ENCODE results near the gene ZNF469.

Gene ZNF469

DNA sequence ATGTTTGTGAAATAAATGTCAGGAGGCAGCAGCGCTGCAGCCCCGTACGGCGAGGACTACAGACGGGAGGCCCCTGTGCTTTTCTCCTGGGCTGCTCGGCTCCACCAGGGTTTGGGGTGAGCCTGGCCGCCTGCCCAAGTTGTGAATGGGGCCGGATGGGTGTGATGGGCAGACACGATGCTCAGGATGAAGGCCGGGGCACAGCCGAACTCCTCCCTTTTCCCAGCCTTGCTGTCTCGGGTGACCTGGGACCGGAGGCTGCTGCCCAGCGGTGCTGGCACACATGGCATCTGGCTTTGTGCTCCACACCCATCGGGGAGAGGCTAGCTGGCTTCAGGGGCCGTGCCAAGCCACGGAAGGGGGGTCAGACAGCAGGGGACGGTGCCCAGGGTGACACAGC lies 36.1 kb downstream of the ZNF469 start:
- TF ChIP-seq, protein P1, sequence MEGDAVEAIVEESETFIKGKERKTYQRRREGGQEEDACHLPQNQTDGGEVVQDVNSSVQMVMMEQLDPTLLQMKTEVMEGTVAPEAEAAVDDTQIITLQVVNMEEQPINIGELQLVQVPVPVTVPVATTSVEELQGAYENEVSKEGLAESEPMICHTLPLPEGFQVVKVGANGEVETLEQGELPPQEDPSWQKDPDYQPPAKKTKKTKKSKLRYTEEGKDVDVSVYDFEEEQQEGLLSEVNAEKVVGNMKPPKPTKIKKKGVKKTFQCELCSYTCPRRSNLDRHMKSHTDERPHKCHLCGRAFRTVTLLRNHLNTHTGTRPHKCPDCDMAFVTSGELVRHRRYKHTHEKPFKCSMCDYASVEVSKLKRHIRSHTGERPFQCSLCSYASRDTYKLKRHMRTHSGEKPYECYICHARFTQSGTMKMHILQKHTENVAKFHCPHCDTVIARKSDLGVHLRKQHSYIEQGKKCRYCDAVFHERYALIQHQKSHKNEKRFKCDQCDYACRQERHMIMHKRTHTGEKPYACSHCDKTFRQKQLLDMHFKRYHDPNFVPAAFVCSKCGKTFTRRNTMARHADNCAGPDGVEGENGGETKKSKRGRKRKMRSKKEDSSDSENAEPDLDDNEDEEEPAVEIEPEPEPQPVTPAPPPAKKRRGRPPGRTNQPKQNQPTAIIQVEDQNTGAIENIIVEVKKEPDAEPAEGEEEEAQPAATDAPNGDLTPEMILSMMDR (conservative IDR thresholded peaks at IDR 0.05; ENCODE audit: low read length): no peak
- DNase-seq (ENCODE audit: low read depth): no peak
- H3K4me3 ChIP-seq (ENCODE audit: low read length): no peak overlapping the region

DNA sequence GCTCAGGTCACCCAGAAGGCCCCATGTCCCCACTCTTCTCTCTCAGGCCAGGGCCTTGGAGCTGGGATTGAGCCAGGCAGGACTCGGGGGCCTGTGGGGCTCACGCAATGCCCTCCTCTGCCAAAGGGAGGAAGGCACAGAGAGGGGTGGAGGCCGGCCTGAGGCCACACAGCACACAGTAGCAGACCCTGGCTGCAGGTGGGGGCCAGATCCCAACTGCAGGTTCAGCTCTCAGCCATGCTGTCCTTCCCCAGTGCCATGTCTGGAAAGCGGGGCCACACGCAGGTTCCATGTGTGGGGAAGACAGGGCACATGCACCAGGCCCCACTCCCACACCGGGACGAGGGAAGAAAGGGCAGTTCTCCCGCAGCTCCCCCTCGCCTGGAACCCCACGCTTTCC lies 37.0 kb downstream of the ZNF469 start:
- no peak overlapping the region for H3K4me3 ChIP-seq (ENCODE audit: low read length)
- DNase-seq (ENCODE audit: low read depth): no peak
- TF ChIP-seq, protein P1 (conservative IDR thresholded peaks at IDR 0.05; ENCODE audit: low read length): no peak

DNA sequence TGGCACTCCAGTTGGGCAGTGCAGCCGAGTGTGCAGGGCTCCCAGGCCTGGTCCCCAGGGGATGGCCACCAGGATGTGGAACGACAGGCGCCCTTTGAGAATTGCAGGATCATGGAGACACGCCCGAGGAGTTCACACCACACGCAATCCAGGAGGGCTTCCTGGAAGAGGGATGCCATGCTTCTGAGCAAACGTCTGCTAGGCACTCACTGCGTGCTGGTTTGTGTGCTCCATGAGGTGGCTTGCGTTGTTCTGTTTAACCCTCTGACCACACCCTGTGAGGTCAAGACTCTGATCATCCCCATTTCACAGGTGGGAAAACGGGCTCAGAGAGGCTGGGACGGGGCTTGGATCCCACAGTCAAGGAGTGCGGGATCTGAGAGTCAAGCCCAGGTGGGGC lies 37.7 kb downstream of the ZNF469 start:
- DNase-seq (ENCODE audit: low read depth): no peak
- TF ChIP-seq, protein P1 (conservative IDR thresholded peaks at IDR 0.05; ENCODE audit: low read length): no peak
- no peak overlapping the region for H3K4me3 ChIP-seq (ENCODE audit: low read length)

DNA sequence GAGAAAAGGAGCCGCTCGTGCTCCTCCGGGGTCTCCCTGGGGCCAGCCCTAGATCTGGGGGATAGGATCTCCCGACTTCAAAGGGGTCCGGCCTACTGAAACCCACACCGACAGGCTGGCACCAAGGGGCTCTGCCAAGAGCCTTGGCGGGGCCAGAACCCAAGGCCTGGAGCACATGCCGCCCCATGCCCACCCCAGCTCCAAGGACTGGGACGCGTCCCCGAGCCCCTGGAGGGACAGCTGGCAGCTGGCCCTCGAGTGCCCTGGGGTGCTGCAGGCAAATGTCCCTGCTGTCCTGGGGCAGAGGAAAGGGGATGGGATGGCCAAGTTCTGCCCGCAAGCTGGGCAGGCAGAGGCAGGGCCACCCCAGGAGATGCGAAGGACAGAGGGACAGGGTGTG lies 38.5 kb downstream of the ZNF469 start:
- no peak for DNase-seq (ENCODE audit: low read depth)
- TF ChIP-seq, protein P1 (conservative IDR thresholded peaks at IDR 0.05; ENCODE audit: low read length): no peak
- H3K4me3 ChIP-seq (ENCODE audit: low read length): no peak overlapping the region

DNA sequence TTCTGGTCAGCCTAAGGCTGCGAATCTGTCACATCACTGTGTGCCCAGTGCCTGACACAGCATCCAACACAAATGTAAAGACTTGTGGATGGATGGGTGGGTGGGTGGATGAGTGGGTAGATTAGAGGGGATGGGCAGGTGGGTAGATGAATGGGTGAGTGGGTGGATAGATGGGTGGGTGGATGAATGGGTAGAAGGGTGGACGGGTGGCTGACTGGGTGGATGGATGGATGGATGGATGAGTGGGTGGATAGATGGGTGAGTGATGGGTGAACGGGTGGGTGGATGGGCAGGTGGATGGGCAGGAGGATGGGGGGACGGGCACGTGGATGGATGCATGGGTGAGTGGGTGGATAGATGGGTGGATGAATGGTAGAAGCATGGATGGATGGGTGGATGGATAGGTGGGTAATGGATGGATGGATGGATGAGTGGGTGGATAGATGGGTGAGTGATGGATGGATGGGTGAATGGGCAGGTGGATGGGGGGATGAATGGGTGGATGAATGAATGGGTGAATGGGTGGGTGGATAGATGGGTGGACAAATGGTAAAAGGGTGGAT lies 39.2 kb downstream of the ZNF469 start:
- TF ChIP-seq, protein P1 (conservative IDR thresholded peaks at IDR 0.05; ENCODE audit: low read length): no peak
- no peak overlapping the region for H3K4me3 ChIP-seq (ENCODE audit: low read length)
- DNase-seq (ENCODE audit: low read depth): no peak

DNA sequence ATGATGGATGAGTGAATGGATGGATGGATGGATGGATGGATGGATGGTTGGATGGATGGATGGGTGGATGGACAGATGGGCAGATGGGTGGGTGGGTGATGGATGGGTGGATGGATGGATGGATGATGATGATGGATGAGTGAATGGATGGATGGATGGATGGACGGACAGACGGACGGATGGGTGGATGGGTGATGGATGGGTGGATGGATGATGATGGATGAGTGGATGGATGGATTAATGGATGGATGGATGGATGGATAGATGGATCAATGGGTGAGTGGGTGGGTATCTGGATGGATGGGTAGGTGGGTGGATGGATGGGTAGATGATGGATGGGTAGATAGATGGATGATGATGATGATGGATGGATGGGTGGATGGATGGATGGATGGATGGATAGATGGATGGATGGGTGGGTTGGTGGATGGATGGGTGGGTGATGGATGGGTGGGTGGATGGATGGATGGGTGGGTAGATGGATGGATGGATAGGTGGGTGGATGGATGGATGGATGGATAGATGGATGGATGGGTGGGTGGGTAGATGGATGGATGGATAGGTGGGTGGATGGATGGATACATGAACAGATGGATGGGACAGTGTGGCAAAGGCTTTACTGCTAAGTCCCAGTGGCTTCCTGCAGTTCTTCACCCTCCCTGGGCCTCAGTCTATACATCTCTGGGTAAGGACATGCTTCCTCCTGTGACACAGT lies 40.1 kb downstream of the ZNF469 start:
- no peak overlapping the region for H3K4me3 ChIP-seq (ENCODE audit: low read length)
- TF ChIP-seq, protein P1 (conservative IDR thresholded peaks at IDR 0.05; ENCODE audit: low read length): no peak
- no peak for DNase-seq (ENCODE audit: low read depth)

DNA sequence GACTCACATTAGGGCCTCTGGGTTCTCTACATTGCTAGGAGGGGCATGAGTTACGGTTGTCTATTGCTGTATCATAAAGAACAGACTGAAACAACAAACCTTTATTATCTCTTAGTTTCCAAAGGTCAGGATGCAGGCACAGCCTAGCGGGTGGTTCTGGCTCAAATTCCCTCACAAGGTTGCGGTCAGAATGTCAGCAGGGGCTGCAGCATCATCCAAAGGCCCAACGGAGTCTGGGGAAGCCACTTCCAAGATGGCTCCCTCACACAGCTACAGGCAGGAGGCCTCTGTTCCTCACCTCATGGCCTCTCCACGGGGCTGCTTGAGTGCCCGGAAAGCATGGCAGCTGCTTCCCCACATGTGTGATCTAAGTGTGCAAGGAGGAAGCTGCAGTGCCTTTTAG lies 40.7 kb downstream of the ZNF469 start:
- DNase-seq (ENCODE audit: low read depth): no peak
- TF ChIP-seq, protein P1 (conservative IDR thresholded peaks at IDR 0.05; ENCODE audit: low read length): no peak
- no peak overlapping the region for H3K4me3 ChIP-seq (ENCODE audit: low read length)

Data from AG10803 (cell line).